RPMI8226 (cell line): ENCODE measurements around the gene ACACB.
A peak's percentile ranks its signal among the peaks of the same experiment; 100 is the strongest.

Experiments
- DNase-seq: peaks from one replicate; pipeline ENCODE4 v3.0.0-alpha.2; 2015

The ACACB gene

GRCh38 chr12:109281452-109281851 is 165.1 kb downstream of the ACACB start:
- no peak for DNase-seq

GRCh38 chr12:109284392-109284791 is 168.0 kb downstream of the ACACB start:
- DNase-seq = no peak

GRCh38 chr12:109286252-109286651 is 169.9 kb downstream of the ACACB start:
- no peak for DNase-seq

GRCh38 chr12:109286652-109287051 is 170.3 kb downstream of the ACACB start:
- no peak for DNase-seq

GRCh38 chr12:109287181-109287580 is 170.8 kb downstream of the ACACB start:
- no peak for DNase-seq

- no peak for DNase-seq
Measured at GRCh38 chr12:109287811-109288469, 171.6 kb downstream of the ACACB start.

GRCh38 chr12:109288571-109288970 is 172.2 kb downstream of the ACACB start:
- DNase-seq = no peak

- no peak for DNase-seq
Measured at GRCh38 chr12:109289004-109289403, 172.6 kb downstream of the ACACB start.

- no peak for DNase-seq
Measured at GRCh38 chr12:109289551-109289950, 173.2 kb downstream of the ACACB start.

- DNase-seq = peak; percentile 24
Measured at GRCh38 chr12:109290061-109290460, 173.7 kb downstream of the ACACB start.

- no peak for DNase-seq
Measured at GRCh38 chr12:109291117-109291516, 174.7 kb downstream of the ACACB start.

- peak; percentile 47 for DNase-seq
Measured at GRCh38 chr12:109291521-109292341, 175.3 kb downstream of the ACACB start.

- DNase-seq = no peak
Measured at GRCh38 chr12:109292342-109292711, 175.9 kb downstream of the ACACB start.

GRCh38 chr12:109293106-109293505 is 176.7 kb downstream of the ACACB start:
- DNase-seq = no peak

GRCh38 chr12:109294286-109294796 is 178.0 kb downstream of the ACACB start:
- no peak for DNase-seq

- no peak for DNase-seq
Measured at GRCh38 chr12:109295764-109296425, 179.5 kb downstream of the ACACB start.

GRCh38 chr12:109296431-109296830 is 180.0 kb downstream of the ACACB start:
- no peak for DNase-seq

- DNase-seq = no peak
Measured at GRCh38 chr12:109299849-109300248, 183.5 kb downstream of the ACACB start.

GRCh38 chr12:109301643-109302168 is 185.3 kb downstream of the ACACB start:
- DNase-seq = no peak

GRCh38 chr12:109302358-109302757 is 186.0 kb downstream of the ACACB start:
- peak; percentile 31 for DNase-seq

- no peak for DNase-seq
Measured at GRCh38 chr12:109302770-109303169, 186.4 kb downstream of the ACACB start.

- no peak for DNase-seq
Measured at GRCh38 chr12:109304485-109304884, 188.1 kb downstream of the ACACB start.

- DNase-seq = no peak
Measured at GRCh38 chr12:109305547-109305946, 189.2 kb downstream of the ACACB start.
